ENCODE results near the gene HTR6. TPM values are rescaled to one million over a fixed set of nuclear protein-coding genes. Genes with fewer than 3 reads are reported as not detected.

The HTR6 gene
- total RNA-seq, 1 experiment from 2014 or later = 0.37 TPM

DNA sequence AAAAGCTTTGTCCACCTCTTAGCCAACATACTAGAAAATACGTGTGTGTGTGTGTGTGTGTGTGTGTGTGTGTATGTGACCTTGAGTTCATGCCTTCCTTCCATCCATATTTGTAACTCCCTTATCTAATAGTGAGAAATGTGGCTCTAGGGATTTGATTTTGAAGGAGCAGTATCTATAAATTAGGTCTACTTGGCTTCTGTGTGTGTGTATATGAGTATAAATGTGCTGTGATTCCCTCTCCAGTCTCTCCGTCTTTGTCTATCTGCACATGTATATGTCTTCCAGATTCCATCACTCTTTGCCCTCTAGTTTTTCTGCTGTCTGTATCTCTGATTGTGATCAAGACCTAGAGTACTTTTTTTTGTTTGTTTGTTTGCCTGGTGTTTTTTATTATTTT is 32.5 kb upstream of the HTR6 start:
- H3K27ac Mint-ChIP-seq = no peak overlapping the region
- H3K79me1 ChIP-seq (ENCODE audit: insufficient read depth, low read depth, low read length, poor library complexity, severe bottlenecking) = no peaks in the 10 kb centered on the region
- TF ChIP-seq, protein P1, sequence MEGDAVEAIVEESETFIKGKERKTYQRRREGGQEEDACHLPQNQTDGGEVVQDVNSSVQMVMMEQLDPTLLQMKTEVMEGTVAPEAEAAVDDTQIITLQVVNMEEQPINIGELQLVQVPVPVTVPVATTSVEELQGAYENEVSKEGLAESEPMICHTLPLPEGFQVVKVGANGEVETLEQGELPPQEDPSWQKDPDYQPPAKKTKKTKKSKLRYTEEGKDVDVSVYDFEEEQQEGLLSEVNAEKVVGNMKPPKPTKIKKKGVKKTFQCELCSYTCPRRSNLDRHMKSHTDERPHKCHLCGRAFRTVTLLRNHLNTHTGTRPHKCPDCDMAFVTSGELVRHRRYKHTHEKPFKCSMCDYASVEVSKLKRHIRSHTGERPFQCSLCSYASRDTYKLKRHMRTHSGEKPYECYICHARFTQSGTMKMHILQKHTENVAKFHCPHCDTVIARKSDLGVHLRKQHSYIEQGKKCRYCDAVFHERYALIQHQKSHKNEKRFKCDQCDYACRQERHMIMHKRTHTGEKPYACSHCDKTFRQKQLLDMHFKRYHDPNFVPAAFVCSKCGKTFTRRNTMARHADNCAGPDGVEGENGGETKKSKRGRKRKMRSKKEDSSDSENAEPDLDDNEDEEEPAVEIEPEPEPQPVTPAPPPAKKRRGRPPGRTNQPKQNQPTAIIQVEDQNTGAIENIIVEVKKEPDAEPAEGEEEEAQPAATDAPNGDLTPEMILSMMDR (conservative IDR thresholded peaks at IDR 0.05) = no peak

More for the DNA sequence above, 32.5 kb upstream of the HTR6 start:
- H3K23ac ChIP-seq (ENCODE audit: insufficient read length, low read depth, low read length) = no peak overlapping the region
- H3K9ac ChIP-seq (ENCODE audit: extremely low read depth, insufficient read length, low read length) = no peak overlapping the region
- no peak overlapping the region for H4K91ac ChIP-seq (ENCODE audit: insufficient read length, low read depth, low read length)
- H2BK15ac ChIP-seq (ENCODE audit: low read depth, low read length) = no peak overlapping the region
- H3K9me3 ChIP-seq (ENCODE audit: control insufficient read depth, low read depth, low read length) = no peaks in the 10 kb centered on the region
- no peak overlapping the region for H3T11ph ChIP-seq (ENCODE audit: low read length)
- no peak overlapping the region for H3K18ac ChIP-seq (ENCODE audit: insufficient read length, low read depth, low read length)
- Mint-ChIP-seq H3K36me3 (ENCODE audit: insufficient read depth in 1 of 3, low read depth in 3 of 3) (peaks cover 4 to 14% (median 11%) of the 10 kb centered on the region in 3 experiments; a peak in 6 of 7 replicates), H3K9me3 (no peaks in the 10 kb centered on the region), H3K4me1 (peaks cover 18 to 22% of the 10 kb centered on the region in 2 experiments), H3K27me3 (ENCODE audit: low read depth) (no peaks in the 10 kb centered on the region), H3K4me3 (no peak overlapping the region)
- H2AK5ac ChIP-seq (ENCODE audit: insufficient read length, low read length) = no peak overlapping the region
- peaks cover 13% of the 10 kb centered on the region; the same call in 1 of the 2 replicates for H3K4me1 ChIP-seq (ENCODE audit: insufficient read depth, low read length)
- no peak overlapping the region for H2BK5ac ChIP-seq (ENCODE audit: insufficient read length, low read length)
- H3K23me2 ChIP-seq (ENCODE audit: insufficient read length, low read depth, low read length, poor library complexity, severe bottlenecking) = no peaks in the 10 kb centered on the region
- H4K20me1 ChIP-seq (ENCODE audit: control insufficient read depth, insufficient read depth, insufficient read length) = no peaks in the 10 kb centered on the region
- H2BK120ac ChIP-seq (ENCODE audit: low read depth, low read length, poor library complexity, severe bottlenecking) = no peak overlapping the region
- H3K79me2 ChIP-seq (ENCODE audit: insufficient read depth, low read length) = no peaks in the 10 kb centered on the region
- no peak overlapping the region for H4K8ac ChIP-seq (replicated peaks; ENCODE audit: insufficient read length, low read depth, low read length)
- no CpG with 5 or more reads among the region's 2 CpGs for WGBS (ENCODE audit: extremely low coverage, insufficient read length, low lambda C conversion rate)
- H3K27me3 ChIP-seq (ENCODE audit: insufficient read depth, low read length) = no peaks in the 10 kb centered on the region
- no peak overlapping the region for H3K27ac ChIP-seq (ENCODE audit: insufficient read length, low read depth, low read length)
- H3K56ac ChIP-seq (ENCODE audit: insufficient read length, low read depth, low read length) = no peak overlapping the region
- DNase-seq = no peak
- no peak overlapping the region for H3K14ac ChIP-seq (ENCODE audit: insufficient read depth, low read length)
- no peak overlapping the region for H4K5ac ChIP-seq (ENCODE audit: insufficient read length, low read depth, low read length)
- H2BK20ac ChIP-seq (ENCODE audit: low read depth, low read length, poor library complexity, severe bottlenecking) = no peak overlapping the region
- H2BK12ac ChIP-seq (ENCODE audit: insufficient read length, low read depth, low read length) = no peak overlapping the region
- no peak overlapping the region for H2AFZ ChIP-seq (ENCODE audit: low read length)
- no peak overlapping the region for H3K4ac ChIP-seq (ENCODE audit: low read depth, low read length)
- no peak overlapping the region for H3K4me2 ChIP-seq (ENCODE audit: insufficient read depth, insufficient read length, low read length)
